ENCODE data around the gene OSBPL3. TPM values are rescaled to one million over a fixed set of nuclear protein-coding genes. Genes with fewer than 3 reads are reported as not detected.

Gene OSBPL3
- total and polyA plus RNA-seq, 2 donors (not counting 1 experiment from before 2014, with no cell fraction given): 13.5 to 67.6 TPM

- H3K4me1 ChIP-seq (ENCODE audit: control insufficient read depth in 2 of 2, insufficient read depth in 2 of 2, low read length in 2 of 2): no peaks in the 10 kb centered on the region
- no peak for TF ChIP-seq EZH2 (IDR thresholded peaks at IDR 0.05; ENCODE audit: borderline replicate concordance, insufficient read depth, low read depth, low read length, poor library complexity, severe bottlenecking)
- TF ChIP-seq, protein P1, sequence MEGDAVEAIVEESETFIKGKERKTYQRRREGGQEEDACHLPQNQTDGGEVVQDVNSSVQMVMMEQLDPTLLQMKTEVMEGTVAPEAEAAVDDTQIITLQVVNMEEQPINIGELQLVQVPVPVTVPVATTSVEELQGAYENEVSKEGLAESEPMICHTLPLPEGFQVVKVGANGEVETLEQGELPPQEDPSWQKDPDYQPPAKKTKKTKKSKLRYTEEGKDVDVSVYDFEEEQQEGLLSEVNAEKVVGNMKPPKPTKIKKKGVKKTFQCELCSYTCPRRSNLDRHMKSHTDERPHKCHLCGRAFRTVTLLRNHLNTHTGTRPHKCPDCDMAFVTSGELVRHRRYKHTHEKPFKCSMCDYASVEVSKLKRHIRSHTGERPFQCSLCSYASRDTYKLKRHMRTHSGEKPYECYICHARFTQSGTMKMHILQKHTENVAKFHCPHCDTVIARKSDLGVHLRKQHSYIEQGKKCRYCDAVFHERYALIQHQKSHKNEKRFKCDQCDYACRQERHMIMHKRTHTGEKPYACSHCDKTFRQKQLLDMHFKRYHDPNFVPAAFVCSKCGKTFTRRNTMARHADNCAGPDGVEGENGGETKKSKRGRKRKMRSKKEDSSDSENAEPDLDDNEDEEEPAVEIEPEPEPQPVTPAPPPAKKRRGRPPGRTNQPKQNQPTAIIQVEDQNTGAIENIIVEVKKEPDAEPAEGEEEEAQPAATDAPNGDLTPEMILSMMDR (IDR thresholded peaks at IDR 0.05): no peak
- peaks cover 33% of the 10 kb centered on the region for H3K27me3 Mint-ChIP-seq
- H3K79me2 ChIP-seq (ENCODE audit: control insufficient read depth, insufficient read depth, low read length): no peaks in the 10 kb centered on the region
- H3K36me3 ChIP-seq (replicated peaks in 1 of 2; ENCODE audit: control extremely low read depth in 1 of 2, control insufficient read depth in 1 of 2, extremely low read depth in 1 of 2, insufficient read depth in 2 of 2, low read length in 1 of 2): no peaks in the 10 kb centered on the region
- CTCF ChIA-PET: interaction anchor here (1.3 to 1.7 kb wide), 2 partner anchors 41 to 216 kb away, joined by 5 to 6 read pairs; no protein-coding TSS in a partner anchor
- H3K27ac Mint-ChIP-seq: no peak overlapping the region
- no peaks in the 10 kb centered on the region for H3K9me3 ChIP-seq (ENCODE audit: control extremely low read depth in 1 of 3, control insufficient read depth in 2 of 3, insufficient read depth in 1 of 3, low read length in 2 of 3)
- DNase-seq (no peak), ATAC-seq (ENCODE audit: low read depth) (no peak)
- POLR2A ChIA-PET: no interaction called here
- H3K4me2 ChIP-seq (replicated peaks; ENCODE audit: low read depth, low read length, poor library complexity, severe bottlenecking): no peak overlapping the region
- peaks cover 0 to 3% (median 0%) of the 10 kb centered on the region in 4 experiments for H3K27me3 ChIP-seq (replicated peaks in 1 of 4; ENCODE audit: control extremely low read depth in 1 of 4, control insufficient read depth in 3 of 4, insufficient read depth in 4 of 4, low read length in 3 of 4)
- H3K27ac ChIP-seq (ENCODE audit: low read length in 2 of 2): no peak overlapping the region
- H3K4me1 Mint-ChIP-seq: peaks cover 7% of the 10 kb centered on the region
- no peak overlapping the region for H3K4me3 ChIP-seq (ENCODE audit: control extremely low read depth in 1 of 5, extremely low read depth in 1 of 5, insufficient read depth in 1 of 5, low read depth in 2 of 5, low read length in 4 of 5)
- WGBS (ENCODE audit: insufficient coverage): 100% methylated on average over 3 of the region's 8 CpGs
- no peak overlapping the region for H3K9ac ChIP-seq (ENCODE audit: low read length)
- H2AFZ ChIP-seq (ENCODE audit: insufficient read depth, low read depth, low read length, poor library complexity, severe bottlenecking): no peak overlapping the region
- H3K9me3 Mint-ChIP-seq (ENCODE audit: insufficient read depth): no peaks in the 10 kb centered on the region
- intact Hi-C loops (cut with micrococcal nuclease): no loop called here
- no peaks in the 10 kb centered on the region for H4K20me1 ChIP-seq (ENCODE audit: control insufficient read depth, insufficient read depth, low read length, poor library complexity, severe bottlenecking)
- no peak overlapping the region for H3K4me3 Mint-ChIP-seq
Observed at GRCh38 chr7:25028370-25029021, 48.5 kb upstream of the OSBPL3 start.

DNA sequence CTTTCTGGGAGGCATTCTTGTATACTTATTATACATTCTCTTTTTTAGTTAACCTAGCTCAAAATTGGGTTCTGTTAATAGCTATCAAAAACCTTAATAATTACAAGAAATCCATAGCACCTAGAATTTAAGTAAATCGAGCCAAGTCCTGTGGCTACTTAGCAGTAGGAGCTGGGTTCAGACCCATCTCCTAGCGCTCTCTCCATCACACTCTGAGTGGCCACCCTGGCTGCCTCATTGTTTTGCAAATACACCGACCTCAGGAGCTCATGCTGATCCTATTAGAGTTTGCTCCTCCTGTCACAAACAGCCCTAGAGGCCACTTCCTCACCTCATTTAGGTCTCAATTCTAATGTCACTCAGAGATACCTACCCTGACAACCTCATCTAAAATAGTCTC, 46.2 kb upstream of the OSBPL3 start:
- ATAC-seq (ENCODE audit: low read depth) (no peak), DNase-seq (no peak)
- H2AFZ ChIP-seq (ENCODE audit: insufficient read depth, low read depth, low read length, poor library complexity, severe bottlenecking): no peak overlapping the region
- no peak overlapping the region for H3K4me3 ChIP-seq (ENCODE audit: control extremely low read depth in 1 of 5, extremely low read depth in 1 of 5, insufficient read depth in 1 of 5, low read depth in 2 of 5, low read length in 4 of 5)
- CTCF ChIA-PET: interaction anchor here (0.6 to 1.6 kb wide), 2 partner anchors 44 to 214 kb away, joined by 4 to 5 read pairs; no protein-coding TSS in a partner anchor
- no peaks in the 10 kb centered on the region for H3K36me3 ChIP-seq (replicated peaks in 1 of 2; ENCODE audit: control extremely low read depth in 1 of 2, control insufficient read depth in 1 of 2, extremely low read depth in 1 of 2, insufficient read depth in 2 of 2, low read length in 1 of 2)
- no peaks in the 10 kb centered on the region for H3K9me3 ChIP-seq (ENCODE audit: control extremely low read depth in 1 of 3, control insufficient read depth in 2 of 3, insufficient read depth in 1 of 3, low read length in 2 of 3)
- Mint-ChIP-seq H3K4me1 (peaks cover 5% of the 10 kb centered on the region), H3K4me3 (no peak overlapping the region), H3K27me3 (peaks cover 37% of the 10 kb centered on the region), H3K9me3 (ENCODE audit: insufficient read depth) (no peaks in the 10 kb centered on the region), H3K27ac (no peak overlapping the region)
- no peaks in the 10 kb centered on the region for H3K4me1 ChIP-seq (ENCODE audit: control insufficient read depth in 2 of 2, insufficient read depth in 2 of 2, low read length in 2 of 2)
- H3K9ac ChIP-seq (ENCODE audit: low read length): no peak overlapping the region
- no peak overlapping the region for H3K27ac ChIP-seq (ENCODE audit: low read length in 2 of 2)
- H3K4me2 ChIP-seq (replicated peaks; ENCODE audit: low read depth, low read length, poor library complexity, severe bottlenecking): no peak overlapping the region
- 89% methylated on average over 3 of the region's 3 CpGs for WGBS (ENCODE audit: insufficient coverage)
- no peak for TF ChIP-seq EZH2 (IDR thresholded peaks at IDR 0.05; ENCODE audit: borderline replicate concordance, insufficient read depth, low read depth, low read length, poor library complexity, severe bottlenecking)
- TF ChIP-seq, protein P1 (IDR thresholded peaks at IDR 0.05): no peak
- H3K27me3 ChIP-seq (replicated peaks in 1 of 4; ENCODE audit: control extremely low read depth in 1 of 4, control insufficient read depth in 3 of 4, insufficient read depth in 4 of 4, low read length in 3 of 4): peaks cover 0 to 3% (median 0%) of the 10 kb centered on the region in 4 experiments
- POLR2A ChIA-PET: no interaction called here
- no peaks in the 10 kb centered on the region for H3K79me2 ChIP-seq (ENCODE audit: control insufficient read depth, insufficient read depth, low read length)
- H4K20me1 ChIP-seq (ENCODE audit: control insufficient read depth, insufficient read depth, low read length, poor library complexity, severe bottlenecking): no peaks in the 10 kb centered on the region
- intact Hi-C loops (cut with micrococcal nuclease): no loop called here

All from B cell (primary cell).